Neural progenitor cell (in vitro differentiated cells): ENCODE measurements around the gene CD48. TPM values are rescaled to one million over a fixed set of nuclear protein-coding genes. Genes with fewer than 3 reads are reported as not detected.
"Not testable (repeated sequence)": the region's sequence is repeated elsewhere in the genome, so short reads cannot be mapped to it uniquely, and the experiment has no call there.

Source experiments
- DNase-seq: peaks from one replicate; pipeline ENCODE4 v3.0.0-alpha.2; 2016; ENCODE audit warnings: low spot score
- H2AFZ ChIP-seq: fragments of 200-600 bp; sonication (generic); replicated peaks from 2 replicates; pipeline ENCODE4 v1.6.1; 2016; ENCODE audit warnings: antibody characterized with exemption
- H3F3A ChIP-seq: fragments of 200-600 bp; sonication (generic); 2 replicates; pipeline ENCODE4 v1.6.1; 2016; ENCODE audit warnings: antibody characterized with exemption, low read depth
- H3K27ac ChIP-seq: fragments of 200-600 bp; sonication (generic); 2 replicates; pipeline ENCODE4 v1.5.1; 2016; ENCODE audit warnings: mild to moderate bottlenecking
- H3K27me3 ChIP-seq: fragments of 200-600 bp; sonication (generic); 2 replicates; pipeline ENCODE4 v1.6.1; 2016; ENCODE audit warnings: mild to moderate bottlenecking, moderate library complexity
- H3K36me3 ChIP-seq: fragments of 200-600 bp; sonication (generic); 2 replicates; pipeline ENCODE4 v1.5.1; 2016
- H3K4me1 ChIP-seq: fragments of 200-600 bp; sonication (generic); 2 replicates; pipeline ENCODE4 v1.6.1; 2016; ENCODE audit warnings: mixed run types
- H3K4me2 ChIP-seq: fragments of 200-600 bp; sonication (generic); 2 replicates; pipeline ENCODE4 v1.6.1; 2016
- H3K4me3 ChIP-seq: fragments of 200-600 bp; sonication (generic); 2 replicates; pipeline ENCODE4 v1.5.1; 2016
- H3K79me2 ChIP-seq: fragments of 200-600 bp; sonication (generic); 2 replicates; pipeline ENCODE4 v1.6.1; 2016; ENCODE audit warnings: low read depth
- H3K9ac ChIP-seq: fragments of 200-600 bp; sonication (generic); 2 replicates; pipeline ENCODE4 v1.6.1; 2016
- H3K9me3 ChIP-seq: fragments of 200-600 bp; sonication (generic); 2 replicates; pipeline ENCODE4 v1.5.1; 2016; ENCODE audit warnings: low read depth
- H4K20me1 ChIP-seq: fragments of 200-600 bp; sonication (generic); 2 replicates; pipeline ENCODE4 v1.6.1; 2016; ENCODE audit warnings: low read depth
- H3K27ac Mint-ChIP-seq: 3 replicates; pipeline ENCODE4 v1.8.0; 2021; ENCODE audit warnings: mixed read lengths
- H3K27me3 Mint-ChIP-seq: 2 replicates; pipeline ENCODE4 v1.8.0; 2022; ENCODE audit warnings: low read depth, mild to moderate bottlenecking, inconsistent platforms, moderate library complexity, mixed read lengths; ENCODE audit not compliant: insufficient read depth
- H3K36me3 Mint-ChIP-seq: 3 replicates; pipeline ENCODE4 v1.8.0; 2021; ENCODE audit warnings: mixed read lengths
- H3K4me1 Mint-ChIP-seq: 3 replicates; pipeline ENCODE4 v1.8.0; 2021; ENCODE audit warnings: mixed read lengths
- H3K4me3 Mint-ChIP-seq: 3 replicates; pipeline ENCODE4 v1.8.0; 2021; ENCODE audit warnings: mild to moderate bottlenecking, moderate library complexity, mixed read lengths
- H3K9me3 Mint-ChIP-seq: 3 replicates; pipeline ENCODE4 v1.8.0; 2020; ENCODE audit warnings: mixed read lengths
- CTCF ChIP-seq: fragments of 200-600 bp; sonication (generic); IDR thresholded peaks from 2 replicates; pipeline ENCODE4 v1.5.1; 2017; ENCODE audit warnings: antibody characterized with exemption, mild to moderate bottlenecking
- EZH2 ChIP-seq: fragments of 200-600 bp; sonication (generic); IDR thresholded peaks from 2 replicates; pipeline ENCODE4 v1.6.1; 2017; ENCODE audit warnings: antibody characterized with exemption, mild to moderate bottlenecking, moderate library complexity
- EZH2phosphoT487 ChIP-seq: fragments of 200-600 bp; sonication (generic); IDR thresholded peaks from 2 replicates; pipeline ENCODE4 v1.6.1; 2017; ENCODE audit warnings: antibody characterized with exemption
- total RNA-seq: library from RNA; depleted of rRNA; stranded (reverse); fragments of >200 nt; gene quantifications from 2 replicates; pipeline ENCODE4 v1.2.3, GENCODE V29; 2015; ENCODE audit warnings: low replicate concordance

CD48 gene
- total RNA-seq, 1 donor from 2014 or later: not detected

GRCh38 chr1:160734301-160734700 is 22.7 kb upstream of the CD48 start:
- TF ChIP-seq CTCF: no peak
- no peak for TF ChIP-seq EZH2phosphoT487
- TF ChIP-seq EZH2: no peak

GRCh38 chr1:160733898-160734297 is 22.3 kb upstream of the CD48 start:
- no peak overlapping the region for H3K9ac ChIP-seq
- Mint-ChIP-seq H3K9me3 (peaks cover 4% of the 10 kb centered on the region), H3K27ac (no peak overlapping the region), H3K4me1 (no peaks in the 10 kb centered on the region), H3K27me3 (peaks cover 2% of the 10 kb centered on the region), H3K4me3 (no peak overlapping the region), H3K36me3 (no peaks in the 10 kb centered on the region)
- no peaks in the 10 kb centered on the region for H3K36me3 ChIP-seq
- H3K27ac ChIP-seq: no peak overlapping the region
- no peaks in the 10 kb centered on the region for H4K20me1 ChIP-seq
- H3F3A ChIP-seq: no peaks in the 10 kb centered on the region
- no peak overlapping the region for H3K4me2 ChIP-seq
- no peaks in the 10 kb centered on the region for H3K4me1 ChIP-seq
- no peaks in the 10 kb centered on the region for H3K27me3 ChIP-seq
- H2AFZ ChIP-seq: no peak overlapping the region
- DNase-seq: no peak
- H3K79me2 ChIP-seq: no peaks in the 10 kb centered on the region
- peaks cover 12% of the 10 kb centered on the region for H3K9me3 ChIP-seq
- no peak for TF ChIP-seq CTCF
- TF ChIP-seq EZH2phosphoT487: no peak
- no peak for TF ChIP-seq EZH2
- H3K4me3 ChIP-seq: no peak overlapping the region

More at GRCh38 chr1:160734301-160734700, 22.7 kb upstream of the CD48 start:
- Histone ChIP-seq H2AFZ (no peak overlapping the region), H3F3A (no peaks in the 10 kb centered on the region), H3K9me3 (peaks cover 12% of the 10 kb centered on the region), H4K20me1 (no peaks in the 10 kb centered on the region), H3K9ac (no peak overlapping the region), H3K79me2 (no peaks in the 10 kb centered on the region), H3K36me3 (no peaks in the 10 kb centered on the region), H3K27me3 (no peaks in the 10 kb centered on the region), H3K27ac (no peak overlapping the region), H3K4me3 (no peak overlapping the region), H3K4me1 (no peaks in the 10 kb centered on the region), H3K4me2 (no peak overlapping the region)
- no peaks in the 10 kb centered on the region for H3K36me3 Mint-ChIP-seq
- DNase-seq: no peak
- peaks cover 2% of the 10 kb centered on the region for H3K27me3 Mint-ChIP-seq
- no peak overlapping the region for H3K4me3 Mint-ChIP-seq
- no peak overlapping the region for H3K27ac Mint-ChIP-seq
- no peaks in the 10 kb centered on the region for H3K4me1 Mint-ChIP-seq
- peaks cover 4% of the 10 kb centered on the region for H3K9me3 Mint-ChIP-seq

- H3K4me1 ChIP-seq: no peaks in the 10 kb centered on the region
- H3K27me3 Mint-ChIP-seq: peaks cover 2% of the 10 kb centered on the region
- no peak for DNase-seq
- no peaks in the 10 kb centered on the region for H3K79me2 ChIP-seq
- peaks cover 4% of the 10 kb centered on the region for H3K9me3 Mint-ChIP-seq
- no peak overlapping the region for H2AFZ ChIP-seq
- H3K9me3 ChIP-seq: peaks cover 3% of the 10 kb centered on the region
- no peak overlapping the region for H3K4me2 ChIP-seq
- no peaks in the 10 kb centered on the region for H3K36me3 ChIP-seq
- no peaks in the 10 kb centered on the region for H4K20me1 ChIP-seq
- H3K27ac ChIP-seq: no peak overlapping the region
- H3K4me3 ChIP-seq: no peak overlapping the region
- H3K27ac Mint-ChIP-seq: no peak overlapping the region
- H3K4me3 Mint-ChIP-seq: no peak overlapping the region
- no peak overlapping the region for H3K9ac ChIP-seq
- H3K4me1 Mint-ChIP-seq: no peaks in the 10 kb centered on the region
- H3K36me3 Mint-ChIP-seq: no peaks in the 10 kb centered on the region
- TF ChIP-seq CTCF (no peak), EZH2 (no peak), EZH2phosphoT487 (no peak)
- no peaks in the 10 kb centered on the region for H3F3A ChIP-seq
- no peaks in the 10 kb centered on the region for H3K27me3 ChIP-seq
Measured at GRCh38 chr1:160731990-160732389, 20.4 kb upstream of the CD48 start.

- H3K36me3 ChIP-seq, H3K9ac ChIP-seq, H3K27ac Mint-ChIP-seq, H2AFZ ChIP-seq, H3K4me3 Mint-ChIP-seq, H3K27me3 ChIP-seq, DNase-seq, H3K79me2 ChIP-seq, H4K20me1 ChIP-seq, H3K4me2 ChIP-seq, H3K9me3 Mint-ChIP-seq, H3K4me1 Mint-ChIP-seq, H3K4me1 ChIP-seq, H3K9me3 ChIP-seq, H3F3A ChIP-seq, H3K36me3 Mint-ChIP-seq, H3K27me3 Mint-ChIP-seq, H3K27ac ChIP-seq, H3K4me3 ChIP-seq: not testable (repeated sequence)
Measured at GRCh38 chr1:160731564-160731963, 19.9 kb upstream of the CD48 start.
